HG03558 (cell line): ENCODE measurements around the gene LCE1B.

ENCODE experiments used
- ATAC-seq: cut with Tn5 transposase; IDR thresholded peaks from one replicate; pipeline ENCODE4 v1.9.1; 2021; ENCODE audit warnings: moderate number of reproducible peaks; ENCODE audit not compliant: unreplicated experiment; ENCODE audit errors: extremely low read depth

Gene LCE1B

DNA sequence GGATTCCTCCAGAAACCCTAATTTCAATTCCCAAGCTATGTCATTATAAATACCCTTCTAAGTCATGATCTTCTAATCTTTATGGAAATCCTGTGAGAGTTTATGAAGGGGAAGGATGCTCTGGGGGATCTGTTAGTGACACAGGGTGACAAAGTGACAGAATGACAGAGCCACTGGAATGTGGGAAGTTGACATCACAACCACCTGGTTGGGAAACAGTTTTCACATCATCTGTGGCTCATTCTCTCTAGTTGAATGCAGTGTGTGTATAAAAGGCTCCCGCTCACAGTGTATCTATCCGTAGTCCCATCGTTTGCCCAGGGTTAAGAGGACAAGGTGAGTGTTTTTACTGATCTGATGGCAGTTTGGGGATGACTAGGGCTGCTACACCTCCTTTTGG, 47.9 kb downstream of the LCE1B start, which contains the start of gene LCE7A:
TSS of gene LCE7A (plus strand) at position 301 of the 400 bp plus-strand sequence. CDS start 702 bp downstream, outside the sequence.
- no peak for ATAC-seq

DNA sequence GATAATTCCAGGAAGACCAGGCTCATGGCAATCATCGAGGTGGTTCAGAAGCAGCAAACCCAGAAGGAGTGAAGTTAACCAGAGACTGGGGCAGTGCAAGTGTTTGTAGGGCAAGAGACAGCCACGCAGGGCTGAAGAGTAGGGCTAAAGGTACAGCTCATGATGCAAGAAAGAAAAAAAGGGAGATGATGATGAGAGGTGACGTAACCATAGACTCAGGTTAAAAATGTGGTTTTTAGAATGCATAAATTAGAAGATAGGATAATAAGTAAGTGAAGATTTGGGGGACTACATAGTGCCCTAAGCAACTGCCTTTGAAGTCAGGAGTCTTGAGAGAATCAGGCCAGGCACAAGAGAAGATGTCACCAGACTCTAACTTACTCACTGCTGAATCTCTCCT, 48.4 kb downstream of the LCE1B start:
- ATAC-seq: no peak

DNA sequence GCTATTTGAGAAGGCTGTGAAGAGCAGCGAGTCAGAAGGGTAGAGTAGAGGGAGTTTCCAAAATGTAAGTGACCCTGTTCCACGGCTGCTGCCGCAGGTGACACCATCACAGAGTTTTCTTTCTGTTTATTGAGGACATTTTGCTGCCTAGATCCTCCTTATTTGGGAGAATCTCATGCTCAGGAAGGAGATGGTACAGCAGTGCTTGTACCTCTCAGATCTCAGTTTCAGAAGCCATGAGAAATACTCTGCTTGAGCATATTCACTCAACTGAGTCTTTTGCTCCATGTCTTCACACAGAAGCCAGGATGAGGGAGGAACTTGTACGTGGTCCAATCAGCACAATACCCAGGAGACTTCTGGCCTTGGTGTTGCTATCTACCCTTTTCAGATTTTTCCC, 49.6 kb downstream of the LCE1B start:
- ATAC-seq: no peak
